HUES64 (cell line): ENCODE measurements around the gene ABCG8. TPM values are rescaled to one million over a fixed set of nuclear protein-coding genes. Genes with fewer than 3 reads are reported as not detected.

Experiments
- H3K27ac ChIP-seq: 2 replicates; pipeline ENCODE4 v1.7.0; 2013; ENCODE audit warnings: low read depth, low read length, inconsistent platforms
- H3K27me3 ChIP-seq: 2 replicates; pipeline ENCODE4 v1.6.1; 2013; ENCODE audit warnings: mild to moderate bottlenecking, low read length; ENCODE audit not compliant: insufficient read depth
- H3K36me3 ChIP-seq: 2 replicates; pipeline ENCODE4 v1.6.1; 2013; ENCODE audit warnings: mild to moderate bottlenecking, low read length; ENCODE audit not compliant: insufficient read depth
- H3K4me1 ChIP-seq: 2 replicates; pipeline ENCODE4 v1.6.1; 2013; ENCODE audit warnings: mild to moderate bottlenecking, low read length, moderate library complexity; ENCODE audit not compliant: insufficient read depth
- H3K4me3 ChIP-seq: 2 replicates; pipeline ENCODE4 v1.5.1; 2013; ENCODE audit warnings: mild to moderate bottlenecking, low read length, moderate library complexity
- H3K9ac ChIP-seq: 2 replicates; pipeline ENCODE4 v1.6.1; 2013; ENCODE audit warnings: mild to moderate bottlenecking, low read depth, low read length
- H3K9me3 ChIP-seq: 2 replicates; pipeline ENCODE4 v1.6.1; 2013; ENCODE audit warnings: low read depth, low read length; ENCODE audit not compliant: insufficient read depth
- WGBS: fragments of 150-250, 120-280 bp; methylation state at CpG from one replicate; pipeline ENCODE4 v1.1.7; 2013; ENCODE audit warnings: missing lambda C conversion rate; 5-methylcytosine and 5-hydroxymethylcytosine counted together
- polyA plus RNA-seq, 2 experiments: library from polyadenylated mRNA; stranded (reverse); fragments of 50-300 nt; gene quantifications; one replicate each; pipeline ENCODE4 v1.2.3, GENCODE V29; 2013

Gene ABCG8
- not detected for polyA plus RNA-seq (2013, experiment 1 of 2)
- not detected for polyA plus RNA-seq (2013, experiment 2 of 2)

DNA sequence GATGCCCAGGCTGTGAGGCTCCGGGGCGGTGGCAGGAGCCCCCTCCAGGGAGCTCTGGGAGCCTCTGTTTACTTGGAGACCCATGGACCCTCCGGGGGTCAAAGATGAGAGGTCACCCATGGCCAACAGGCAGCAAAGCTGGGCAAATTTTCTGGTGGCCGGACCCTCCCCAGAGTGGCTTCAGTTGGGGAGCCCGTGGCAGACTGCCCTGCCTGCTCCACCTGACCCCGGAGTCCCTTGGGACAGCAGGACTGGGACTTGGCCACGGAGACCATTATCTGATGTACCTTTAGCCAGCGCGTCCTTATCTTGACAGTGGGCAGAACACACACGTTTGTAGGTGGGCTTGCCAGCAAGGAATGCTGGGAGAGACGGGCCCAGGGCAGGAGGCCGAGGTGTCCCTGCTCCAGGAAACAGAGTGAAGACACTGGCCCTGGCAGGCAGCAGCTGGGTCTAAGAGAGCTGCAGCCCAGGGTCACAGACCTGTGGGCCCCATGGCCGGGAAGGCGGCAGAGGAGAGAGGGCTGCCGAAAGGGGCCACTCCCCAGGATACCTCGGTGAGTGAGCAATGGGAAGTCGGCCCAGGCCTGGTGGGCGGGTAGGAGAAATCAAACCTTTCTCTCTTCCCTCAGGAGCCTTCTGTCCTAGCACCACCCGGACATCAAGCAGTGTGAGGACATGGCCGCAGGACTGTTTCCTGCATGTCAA, at the start of gene ABCG8, which contains the start of gene ABCG5:
ABCG8 (plus strand) TSS at position 412 of the 708 bp plus-strand sequence; CDS start at position 495, 83 bp downstream.
ABCG5 (minus strand) TSS at position 280 of the 708 bp plus-strand sequence; CDS start at position 120, 160 bp downstream.
- H3K9ac ChIP-seq = no peak within 1 kb of the TSS
- 93% methylated on average over 20 of the region's 20 CpGs for WGBS

DNA sequence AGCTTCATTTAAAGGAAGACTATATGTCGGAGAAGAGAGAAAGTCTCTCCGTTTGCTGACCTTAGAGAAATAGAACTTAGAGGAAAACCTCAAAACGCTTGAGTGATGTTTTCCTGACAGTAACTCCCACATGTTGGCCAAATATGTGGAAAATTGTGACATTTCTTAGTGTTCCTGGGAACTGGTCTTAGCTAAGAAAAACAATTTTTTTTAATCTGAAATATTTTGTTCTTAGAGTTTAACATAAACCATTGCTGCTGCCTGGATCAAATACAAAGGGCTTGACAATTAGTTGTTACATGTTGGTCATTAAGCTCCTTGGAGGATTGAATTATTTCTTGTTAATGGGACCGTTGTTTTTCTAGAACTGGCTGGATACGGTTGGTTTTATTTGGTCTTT, 48.6 kb upstream of the ABCG8 start:
- WGBS = 97% methylated on average over 4 of the region's 5 CpGs
- H3K4me1 ChIP-seq = no peaks in the 10 kb centered on the region
- H3K9me3 ChIP-seq = no peaks in the 10 kb centered on the region
- H3K27ac ChIP-seq = no peak overlapping the region
- no peak overlapping the region for H3K4me3 ChIP-seq
- H3K36me3 ChIP-seq = no peaks in the 10 kb centered on the region
- no peak overlapping the region for H3K9ac ChIP-seq
- no peaks in the 10 kb centered on the region for H3K27me3 ChIP-seq

More for the DNA sequence above, at the start of gene ABCG8, which contains the start of gene ABCG5:
- Histone ChIP-seq H3K4me1 (peaks cover 6% of the 10 kb centered on the region; the same call in 1 of the 2 replicates), H3K36me3 (no peaks in the 10 kb centered on the region), H3K27me3 (no peaks in the 10 kb centered on the region), H3K4me3 (no peak within 1 kb of the TSS), H3K9me3 (no peaks in the 10 kb centered on the region), H3K27ac (no peak within 1 kb of the TSS)

DNA sequence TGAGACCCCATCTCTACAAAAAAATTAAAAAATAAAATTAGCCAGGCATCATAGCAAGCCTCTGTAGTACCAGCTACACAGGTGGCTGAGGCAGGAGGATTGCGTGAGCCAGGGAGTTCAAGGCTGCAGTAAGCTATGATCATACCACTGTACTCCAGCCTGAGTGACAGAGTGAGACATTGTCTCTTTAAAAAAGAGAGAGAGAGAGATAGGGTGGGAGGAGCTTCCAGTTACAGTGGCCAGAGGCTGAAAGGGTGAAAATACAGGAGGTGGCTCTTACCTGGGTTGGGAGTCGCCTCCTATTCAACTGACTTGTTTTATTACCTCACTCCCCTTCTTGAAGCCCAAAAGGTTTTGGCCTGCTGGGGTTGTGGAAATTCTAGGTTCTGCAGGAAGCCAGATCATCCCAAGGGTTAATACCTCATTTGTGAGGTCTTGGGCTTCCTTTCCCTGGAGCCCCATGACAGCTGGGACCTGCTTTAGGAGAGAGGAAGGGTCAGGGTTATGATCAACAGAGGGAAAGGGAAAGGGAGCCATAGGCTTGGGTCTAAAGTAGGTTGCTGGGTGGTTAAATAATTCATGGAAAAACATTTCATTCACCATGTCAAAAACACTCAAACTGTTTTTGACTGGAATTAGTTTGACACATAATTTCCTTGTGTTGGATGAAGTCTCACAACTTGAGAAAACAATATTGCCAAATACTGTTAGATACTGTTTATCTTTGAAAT, 47.6 kb upstream of the ABCG8 start:
- WGBS = 96% methylated on average over 1 of the region's 2 CpGs
- Histone ChIP-seq H3K27ac (no peak overlapping the region), H3K4me3 (no peak overlapping the region), H3K27me3 (no peaks in the 10 kb centered on the region), H3K9ac (no peak overlapping the region), H3K36me3 (no peaks in the 10 kb centered on the region), H3K4me1 (no peaks in the 10 kb centered on the region), H3K9me3 (no peaks in the 10 kb centered on the region)

DNA sequence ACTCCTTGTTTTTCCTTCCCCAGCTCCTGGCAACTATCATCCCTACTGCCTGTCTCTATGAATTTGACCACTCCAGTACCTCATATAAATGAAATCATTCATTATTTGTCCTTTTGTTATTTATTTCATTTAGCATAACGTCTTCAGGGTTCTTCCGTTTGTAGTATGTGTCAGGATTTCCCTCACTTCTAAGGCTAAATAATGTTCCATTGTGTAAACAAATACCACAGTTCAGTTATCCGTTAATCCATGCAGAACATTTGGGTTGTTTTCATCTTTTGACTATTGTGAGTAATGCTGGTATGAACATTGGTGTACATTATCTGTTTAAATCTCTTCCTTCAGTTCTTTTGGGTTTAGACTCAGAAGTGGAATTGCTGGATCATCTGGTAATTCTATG, 46.1 kb upstream of the ABCG8 start:
- H3K4me3 ChIP-seq = no peak overlapping the region
- H3K9me3 ChIP-seq = no peaks in the 10 kb centered on the region
- no peak overlapping the region for H3K27ac ChIP-seq
- 92% methylated on average over 2 of the region's 3 CpGs for WGBS
- no peaks in the 10 kb centered on the region for H3K4me1 ChIP-seq
- H3K36me3 ChIP-seq = no peaks in the 10 kb centered on the region
- H3K27me3 ChIP-seq = no peaks in the 10 kb centered on the region
- no peak overlapping the region for H3K9ac ChIP-seq

DNA sequence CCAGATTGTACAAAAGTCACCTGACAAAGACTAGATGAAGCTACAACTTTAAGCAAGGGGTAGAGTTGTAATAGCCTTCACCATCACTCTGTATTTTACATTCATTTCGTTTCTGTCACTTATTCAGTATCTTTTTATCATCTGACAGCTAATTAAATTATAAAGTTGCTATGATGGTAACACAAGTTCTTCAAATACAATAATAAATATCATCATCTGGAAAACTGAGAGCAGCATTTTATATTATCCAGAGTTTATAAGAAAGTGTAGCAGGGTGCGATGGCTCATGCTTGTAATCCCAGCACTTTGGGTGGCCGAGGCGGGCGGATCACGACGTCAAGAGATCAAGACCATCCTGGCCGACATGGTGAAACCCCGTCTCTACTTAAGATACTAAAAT, 43.8 kb upstream of the ABCG8 start:
- WGBS = 93% methylated on average over 8 of the region's 9 CpGs
- no peak overlapping the region for H3K27ac ChIP-seq

DNA sequence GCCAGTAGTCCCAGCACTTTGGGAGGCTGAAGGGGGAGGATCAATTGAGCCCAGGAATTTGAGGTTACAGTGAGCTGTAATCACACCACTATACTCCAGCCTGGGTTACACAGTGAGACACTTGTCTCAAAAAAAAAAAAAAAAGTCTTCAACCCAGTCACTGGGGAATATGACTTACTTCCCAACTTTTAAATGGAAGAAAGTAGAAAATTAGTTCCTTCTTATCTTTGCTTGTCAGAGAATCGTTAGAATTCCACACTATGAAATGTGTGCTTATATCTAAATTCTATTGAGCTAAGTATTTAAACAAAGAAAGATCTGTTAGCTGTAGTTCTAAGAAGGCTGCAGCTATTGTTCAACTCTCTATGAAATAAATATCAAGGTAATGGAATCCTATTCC, 42.6 kb upstream of the ABCG8 start:
- Histone ChIP-seq H3K36me3 (no peaks in the 10 kb centered on the region), H3K9me3 (no peaks in the 10 kb centered on the region), H3K27me3 (no peaks in the 10 kb centered on the region), H3K27ac (no peak overlapping the region), H3K4me3 (no peak overlapping the region), H3K9ac (no peak overlapping the region), H3K4me1 (no peaks in the 10 kb centered on the region)
- WGBS = no CpG with 5 or more reads among the region's 1 CpG

More for the DNA sequence above, 43.8 kb upstream of the ABCG8 start:
- Histone ChIP-seq H3K27me3 (no peaks in the 10 kb centered on the region), H3K4me1 (no peaks in the 10 kb centered on the region), H3K36me3 (no peaks in the 10 kb centered on the region), H3K9ac (no peak overlapping the region), H3K9me3 (no peaks in the 10 kb centered on the region), H3K4me3 (no peak overlapping the region)

DNA sequence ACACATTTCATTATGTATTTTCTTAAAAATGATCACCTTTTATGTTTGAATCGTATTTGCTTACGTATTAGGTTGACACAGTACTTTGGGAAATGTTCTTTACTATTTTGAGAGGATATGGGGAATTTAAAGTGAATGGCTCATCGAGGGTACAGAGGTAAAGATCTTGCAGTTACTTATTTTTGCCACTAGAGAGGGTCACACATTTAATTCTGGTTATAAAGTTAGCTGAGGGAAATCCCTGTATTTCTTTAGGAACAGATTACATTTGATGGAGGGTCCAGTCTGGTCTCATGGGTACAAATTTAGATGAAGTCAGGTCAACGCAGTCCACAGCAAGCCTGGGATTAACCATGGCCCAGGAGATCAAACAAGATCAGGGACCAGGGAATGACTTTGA, 40.5 kb upstream of the ABCG8 start:
- H3K36me3 ChIP-seq = no peaks in the 10 kb centered on the region
- H3K27ac ChIP-seq = no peak overlapping the region
- H3K9me3 ChIP-seq = no peaks in the 10 kb centered on the region
- no peaks in the 10 kb centered on the region for H3K4me1 ChIP-seq
- no peak overlapping the region for H3K4me3 ChIP-seq
- H3K27me3 ChIP-seq = no peaks in the 10 kb centered on the region
- 68% methylated on average over 4 of the region's 4 CpGs for WGBS
- H3K9ac ChIP-seq = no peak overlapping the region

DNA sequence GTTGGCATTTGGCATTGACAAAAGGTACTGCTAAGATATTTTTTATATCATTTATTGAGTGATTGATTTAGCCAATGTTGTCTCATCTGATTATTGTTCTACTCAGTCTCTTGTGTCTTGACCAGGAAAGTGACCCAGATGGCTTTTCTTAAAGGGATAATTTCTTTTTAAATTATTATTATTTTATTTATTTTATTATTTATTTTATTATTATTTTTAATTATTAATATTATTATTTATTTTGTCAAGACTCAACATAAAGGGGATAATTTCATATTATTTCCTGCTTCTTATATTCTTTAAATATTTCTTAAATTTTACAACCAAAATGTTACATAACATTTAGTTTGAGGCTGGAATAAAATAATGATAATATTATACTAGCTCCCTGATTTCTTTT, 37.9 kb upstream of the ABCG8 start:
- H3K36me3 ChIP-seq = no peaks in the 10 kb centered on the region
- H3K9ac ChIP-seq = no peak overlapping the region
- no peaks in the 10 kb centered on the region for H3K4me1 ChIP-seq
- H3K4me3 ChIP-seq = no peak overlapping the region
- H3K27me3 ChIP-seq = no peaks in the 10 kb centered on the region
- H3K9me3 ChIP-seq = no peaks in the 10 kb centered on the region
- no peak overlapping the region for H3K27ac ChIP-seq

DNA sequence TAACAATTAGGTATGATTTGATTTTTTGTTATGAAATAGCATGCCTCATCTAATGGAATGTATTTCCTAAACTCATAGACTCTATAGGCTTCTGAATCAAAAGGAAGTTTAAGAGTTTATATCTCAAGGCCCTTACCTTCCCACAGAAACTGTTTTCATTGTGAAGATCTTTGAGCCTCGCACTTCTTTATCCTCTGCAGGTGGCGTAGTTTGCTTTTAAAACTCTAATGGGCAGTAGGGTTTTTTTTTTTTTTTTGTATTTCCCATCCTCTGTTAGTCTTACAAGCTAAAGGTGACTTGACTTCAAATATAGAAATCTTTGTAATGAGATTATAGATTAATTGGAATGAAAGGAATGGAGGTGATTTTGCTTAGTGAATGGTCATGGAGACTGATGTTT, 36.6 kb upstream of the ABCG8 start:
- WGBS = no CpG with 5 or more reads among the region's 2 CpGs
- H3K4me1 ChIP-seq = no peaks in the 10 kb centered on the region

DNA sequence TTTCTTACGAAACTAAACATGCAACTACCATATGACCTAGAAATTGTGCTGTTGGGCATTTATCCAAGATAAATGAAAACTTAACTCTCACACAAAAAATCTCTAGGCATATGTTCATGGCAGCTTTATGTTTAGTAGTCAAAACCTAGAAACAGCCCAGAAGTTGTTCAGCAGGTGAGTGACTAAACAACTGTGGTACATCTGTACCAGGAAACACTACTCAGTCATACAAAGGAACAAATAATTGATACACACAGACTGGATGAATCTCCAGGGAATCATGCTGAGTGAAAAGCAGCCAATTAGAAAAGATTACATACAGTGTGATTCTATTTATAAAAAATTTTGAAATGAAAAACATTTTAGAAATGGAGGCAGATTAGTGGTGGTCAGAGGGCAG, 35.7 kb upstream of the ABCG8 start:
- WGBS = 80% methylated on average over 1 of the region's 1 CpG
- H3K9me3 ChIP-seq = no peaks in the 10 kb centered on the region
- no peak overlapping the region for H3K9ac ChIP-seq

More for the DNA sequence above, 36.6 kb upstream of the ABCG8 start:
- no peaks in the 10 kb centered on the region for H3K36me3 ChIP-seq
- no peak overlapping the region for H3K27ac ChIP-seq
- H3K27me3 ChIP-seq = no peaks in the 10 kb centered on the region
- H3K9me3 ChIP-seq = no peaks in the 10 kb centered on the region
- H3K4me3 ChIP-seq = no peak overlapping the region
- H3K9ac ChIP-seq = no peak overlapping the region

DNA sequence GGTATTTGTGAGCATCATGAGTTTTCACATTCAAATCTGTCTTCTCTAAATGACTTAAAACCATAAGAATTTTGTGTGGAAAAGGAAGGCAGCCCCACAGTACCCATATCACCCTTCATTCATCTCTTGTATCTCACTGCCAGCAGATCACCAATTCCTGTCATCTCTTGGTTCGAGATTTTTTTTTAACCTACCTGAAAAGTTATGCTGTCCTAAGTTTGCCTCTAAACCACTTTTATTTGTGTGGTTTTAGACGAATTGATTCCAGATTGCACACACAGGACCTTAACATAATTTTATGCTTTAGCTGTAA, 32.1 kb upstream of the ABCG8 start:
- H3K4me1 ChIP-seq = no peaks in the 10 kb centered on the region
- no peaks in the 10 kb centered on the region for H3K27me3 ChIP-seq
- no peak overlapping the region for H3K4me3 ChIP-seq
- H3K9me3 ChIP-seq = no peaks in the 10 kb centered on the region
- no peaks in the 10 kb centered on the region for H3K36me3 ChIP-seq
- H3K9ac ChIP-seq = no peak overlapping the region
- WGBS = 92% methylated on average over 2 of the region's 2 CpGs
- no peak overlapping the region for H3K27ac ChIP-seq

More for the DNA sequence above, 35.7 kb upstream of the ABCG8 start:
- Histone ChIP-seq H3K4me3 (no peak overlapping the region), H3K27ac (no peak overlapping the region), H3K36me3 (no peaks in the 10 kb centered on the region), H3K4me1 (no peaks in the 10 kb centered on the region), H3K27me3 (no peaks in the 10 kb centered on the region)
